Measurements from ENCODE around the gene ST3GAL3. TPM values are rescaled to one million over a fixed set of nuclear protein-coding genes. Genes with fewer than 3 reads are reported as not detected.

The ST3GAL3 gene
- total RNA-seq, 1 experiment from 2014 or later, result 8.3 TPM

GRCh38 chr1:43880604-43881003 lies 173.3 kb downstream of the ST3GAL3 start:
- Mint-ChIP-seq H3K27me3 (ENCODE audit: low read depth) (no peaks in the 10 kb centered on the region), H3K36me3 (ENCODE audit: insufficient read depth in 1 of 3, low read depth in 3 of 3) (no peaks in the 10 kb centered on the region), H3K9me3 (no peaks in the 10 kb centered on the region; a peak in 1 of 5 replicates), H3K4me3 (no peak overlapping the region), H3K4me1 (peaks cover 21 to 29% of the 10 kb centered on the region in 2 experiments), H3K27ac (no peak overlapping the region)
- H3K4ac ChIP-seq (ENCODE audit: low read depth, low read length), result no peak overlapping the region
- H3K23me2 ChIP-seq (ENCODE audit: insufficient read length, low read depth, low read length, poor library complexity, severe bottlenecking), result no peaks in the 10 kb centered on the region
- H3K9ac ChIP-seq (ENCODE audit: extremely low read depth, insufficient read length, low read length), result no peak overlapping the region
- no peak overlapping the region for H2AK5ac ChIP-seq (ENCODE audit: insufficient read length, low read length)
- H2BK5ac ChIP-seq (ENCODE audit: insufficient read length, low read length), result no peak overlapping the region
- H3T11ph ChIP-seq (ENCODE audit: low read length), result no peak overlapping the region
- DNase-seq, result no peak
- H3K79me1 ChIP-seq (ENCODE audit: insufficient read depth, low read depth, low read length, poor library complexity, severe bottlenecking), result no peaks in the 10 kb centered on the region
- H4K8ac ChIP-seq (replicated peaks; ENCODE audit: insufficient read length, low read depth, low read length), result no peak overlapping the region
- H3K9me3 ChIP-seq (ENCODE audit: control insufficient read depth, low read depth, low read length), result no peaks in the 10 kb centered on the region
- no peaks in the 10 kb centered on the region for H4K20me1 ChIP-seq (ENCODE audit: control insufficient read depth, insufficient read depth, insufficient read length)
- H4K91ac ChIP-seq (ENCODE audit: insufficient read length, low read depth, low read length), result no peak overlapping the region
- no peaks in the 10 kb centered on the region for H3K27me3 ChIP-seq (ENCODE audit: insufficient read depth, low read length)
- no peak overlapping the region for H2BK120ac ChIP-seq (ENCODE audit: low read depth, low read length, poor library complexity, severe bottlenecking)
- no peak overlapping the region for H4K5ac ChIP-seq (ENCODE audit: insufficient read length, low read depth, low read length)
- H3K18ac ChIP-seq (ENCODE audit: insufficient read length, low read depth, low read length), result no peak overlapping the region
- H2BK20ac ChIP-seq (ENCODE audit: low read depth, low read length, poor library complexity, severe bottlenecking), result no peak overlapping the region
- H3K79me2 ChIP-seq (ENCODE audit: insufficient read depth, low read length), result no peaks in the 10 kb centered on the region
- no peak overlapping the region for H3K27ac ChIP-seq (ENCODE audit: insufficient read length, low read depth, low read length)
- no peak for TF ChIP-seq CTCF (conservative IDR thresholded peaks at IDR 0.05)
- no peak overlapping the region for H2AFZ ChIP-seq (ENCODE audit: low read length)
- no CpG with 5 or more reads among the region's 5 CpGs for WGBS (ENCODE audit: extremely low coverage, insufficient read length, low lambda C conversion rate)
- H3K4me1 ChIP-seq (ENCODE audit: insufficient read depth, low read length), result peaks cover 5% of the 10 kb centered on the region; the same call in 1 of the 2 replicates
- H3K56ac ChIP-seq (ENCODE audit: insufficient read length, low read depth, low read length), result no peak overlapping the region
- H3K4me2 ChIP-seq (ENCODE audit: insufficient read depth, insufficient read length, low read length), result no peak overlapping the region
- H3K23ac ChIP-seq (ENCODE audit: insufficient read length, low read depth, low read length), result no peak overlapping the region
- H2BK12ac ChIP-seq (ENCODE audit: insufficient read length, low read depth, low read length), result no peak overlapping the region
- no peak overlapping the region for H3K14ac ChIP-seq (ENCODE audit: insufficient read depth, low read length)
- H2BK15ac ChIP-seq (ENCODE audit: low read depth, low read length), result no peak overlapping the region
